Natural killer cell (primary cell): ENCODE data around the gene UST. TPM values are rescaled to one million over a fixed set of nuclear protein-coding genes. Genes with fewer than 3 reads are reported as not detected.
"Not testable (repeated sequence)": the region's sequence is repeated elsewhere in the genome, so short reads cannot be mapped to it uniquely, and the experiment has no call there.

Experiments used
- ATAC-seq, 3 donors: fragments of 150-1000 bp in 2 of 3; fragments of 200-7000 bp in 1 of 3; cut with Tn5 transposase; 1 replicate in 1 of 3; 2 replicates in 2 of 3; pipeline ENCODE4 v1.10.0; 2021; ENCODE audit warnings: mild to moderate bottlenecking in 2 of 3, moderate library complexity in 2 of 3
- DNase-seq, 2 donors: peaks; one replicate each; pipeline versions ENCODE4 v3.0.0 to v3.0.0-alpha.2; 2013 to 2021; ENCODE audit warnings: mixed read lengths in 1 of 2
- H3K27ac ChIP-seq: one replicate; pipeline ENCODE4 v1.5.1; 2013; ENCODE audit warnings: mild to moderate bottlenecking, low read length
- H3K27me3 ChIP-seq: one replicate; pipeline ENCODE4 v1.6.1; 2013; ENCODE audit warnings: low read length; ENCODE audit not compliant: control insufficient read depth, insufficient read depth
- H3K36me3 ChIP-seq: one replicate; pipeline ENCODE4 v1.6.1; 2013; ENCODE audit warnings: low read length; ENCODE audit not compliant: control insufficient read depth, insufficient read depth
- H3K4me1 ChIP-seq: one replicate; pipeline ENCODE4 v1.6.1; 2013; ENCODE audit warnings: low read length; ENCODE audit not compliant: control insufficient read depth, insufficient read depth
- H3K4me3 ChIP-seq: one replicate; pipeline ENCODE4 v1.5.1; 2013; ENCODE audit warnings: low read length
- H3K9me3 ChIP-seq: one replicate; pipeline ENCODE4 v1.6.1; 2013; ENCODE audit warnings: low read length; ENCODE audit not compliant: control insufficient read depth, insufficient read depth
- H3K27ac Mint-ChIP-seq, 2 donors: one replicate each; pipeline ENCODE4 v1.8.0; 2022; ENCODE audit warnings: mild to moderate bottlenecking in 2 of 2, mixed read lengths in 2 of 2, moderate library complexity in 1 of 2
- H3K27me3 Mint-ChIP-seq, 2 donors: one replicate each; pipeline ENCODE4 v1.8.0; 2022; ENCODE audit warnings: low read depth in 2 of 2, mixed read lengths in 2 of 2
- H3K36me3 Mint-ChIP-seq: one replicate; pipeline ENCODE4 v1.8.0; 2022; ENCODE audit warnings: mixed read lengths
- H3K4me1 Mint-ChIP-seq, 2 donors: one replicate each; pipeline ENCODE4 v1.8.0; 2022; ENCODE audit warnings: mixed read lengths in 2 of 2
- H3K4me3 Mint-ChIP-seq: one replicate; pipeline ENCODE4 v1.8.0; 2022; ENCODE audit warnings: mild to moderate bottlenecking, moderate library complexity, mixed read lengths
- H3K9me3 Mint-ChIP-seq, 2 donors: one replicate each; pipeline ENCODE4 v1.8.0; 2022; ENCODE audit warnings: mixed read lengths in 2 of 2
- CTCF ChIP-seq: fragments of 200-600 bp; IDR thresholded peaks from one replicate; pipeline ENCODE4 v1.8.0; 2022; ENCODE audit warnings: antibody characterized with exemption
- WGBS: methylation state at CpG from one replicate; pipeline ENCODE4 v1.1.7; 2013; ENCODE audit warnings: missing lambda C conversion rate; ENCODE audit not compliant: insufficient coverage; 5-methylcytosine and 5-hydroxymethylcytosine counted together
- intact Hi-C: fragments of 100-400 bp; cut with micrococcal nuclease; formaldehyde crosslinking; loops from one replicate; pipeline ENCODE4 v1.14.2; 2022
- total RNA-seq, 4 donors: library from RNA; stranded (reverse); fragments of 120-200 nt in 1 of 4; gene quantifications; one replicate each; pipeline versions ENCODE4 v1.2.3 to v1.2.4, GENCODE V29; 2013 to 2022

UST gene
- total RNA-seq, 3 donors from 2014 or later (not counting 1 experiment from before 2014, with no cell fraction given): 6.3 to 11.9 (median 10.6) TPM

- ATAC-seq: no peak
- 93% methylated on average over 13 of the region's 13 CpGs for WGBS
- no peaks in the 10 kb centered on the region for H3K36me3 ChIP-seq
- no peak overlapping the region for H3K27ac ChIP-seq
- no peak for DNase-seq
- H3K4me1 ChIP-seq: peaks cover 17% of the 10 kb centered on the region
- H3K27me3 ChIP-seq: no peaks in the 10 kb centered on the region
- TF ChIP-seq CTCF: no peak
- Mint-ChIP-seq H3K36me3 (no peaks in the 10 kb centered on the region), H3K27ac (no peak overlapping the region), H3K4me3 (no peak overlapping the region), H3K27me3 (no peaks in the 10 kb centered on the region), H3K9me3 (no peaks in the 10 kb centered on the region), H3K4me1 (peaks cover 39 to 43% of the 10 kb centered on the region in 2 donors)
- intact Hi-C loops: no loop called here
- no peaks in the 10 kb centered on the region for H3K9me3 ChIP-seq
- H3K4me3 ChIP-seq: no peak overlapping the region
Observed at GRCh38 chr6:148750838-148751792, 4.3 kb downstream of the UST start.

- WGBS: no CpG with 5 or more reads among the region's 2 CpGs
- H3K27me3 Mint-ChIP-seq: no peaks in the 10 kb centered on the region
- H3K36me3 Mint-ChIP-seq: no peaks in the 10 kb centered on the region
- no peak overlapping the region for H3K27ac Mint-ChIP-seq
- peaks cover 39 to 43% of the 10 kb centered on the region in 2 donors for H3K4me1 Mint-ChIP-seq
- H3K9me3 ChIP-seq: no peaks in the 10 kb centered on the region
- no peak overlapping the region for H3K27ac ChIP-seq
- DNase-seq (no peak), ATAC-seq (no peak)
- intact Hi-C loops: no loop called here
- no peak for TF ChIP-seq CTCF
- no peak overlapping the region for H3K4me3 Mint-ChIP-seq
- no peaks in the 10 kb centered on the region for H3K27me3 ChIP-seq
- peaks cover 14% of the 10 kb centered on the region for H3K4me1 ChIP-seq
- H3K4me3 ChIP-seq: no peak overlapping the region
- no peaks in the 10 kb centered on the region for H3K36me3 ChIP-seq
- H3K9me3 Mint-ChIP-seq: no peaks in the 10 kb centered on the region
Observed at GRCh38 chr6:148751793-148752170, 5.0 kb downstream of the UST start.

- H3K4me1 Mint-ChIP-seq: peaks cover 43 to 44% of the 10 kb centered on the region in 2 donors
- H3K27me3 ChIP-seq, H3K9me3 ChIP-seq, DNase-seq, H3K27ac Mint-ChIP-seq, H3K27ac ChIP-seq, H3K4me3 ChIP-seq, ATAC-seq, H3K36me3 ChIP-seq, H3K4me3 Mint-ChIP-seq, intact Hi-C loops, H3K36me3 Mint-ChIP-seq, H3K9me3 Mint-ChIP-seq, H3K27me3 Mint-ChIP-seq: not testable (repeated sequence)
- no CpG with 5 or more reads among the region's 1 CpG for WGBS
- H3K4me1 ChIP-seq: peaks cover 25% of the 10 kb centered on the region
Observed at GRCh38 chr6:148755379-148755778, 8.5 kb downstream of the UST start.

- Histone ChIP-seq H3K9me3 (no peaks in the 10 kb centered on the region), H3K27me3 (no peaks in the 10 kb centered on the region), H3K4me3 (no peak overlapping the region), H3K36me3 (no peaks in the 10 kb centered on the region), H3K4me1 (peaks cover 42% of the 10 kb centered on the region), H3K27ac (peak overlapping the region; percentile 90)
- WGBS: 35% methylated on average over 2 of the region's 2 CpGs
- Mint-ChIP-seq H3K9me3 (no peaks in the 10 kb centered on the region), H3K4me3 (peak overlapping the region; percentile 18), H3K27ac (peak overlapping the region; percentile 94 to 96), H3K27me3 (no peaks in the 10 kb centered on the region), H3K36me3 (no peaks in the 10 kb centered on the region), H3K4me1 (peaks cover 60% of the 10 kb centered on the region in 2 donors)
- no peak for TF ChIP-seq CTCF
- intact Hi-C loops: loop anchor here (1.0 kb wide), 1 partner anchor 12 kb away; no protein-coding TSS in a partner anchor
- no peak for DNase-seq
- no peak for ATAC-seq
Observed at GRCh38 chr6:148757944-148758480, 11.2 kb downstream of the UST start.
